Mammary microvascular endothelial cell (primary cell): ENCODE results near the gene ACO2. TPM values are rescaled to one million over a fixed set of nuclear protein-coding genes. Genes with fewer than 3 reads are reported as not detected.

Experiments used
- total RNA-seq: library from RNA; depleted of rRNA; stranded (reverse); fragments of >200 nt; gene quantifications from 2 replicates; pipeline ENCODE4 v1.2.3, GENCODE V29; 2015

ACO2 gene
- 83.7 and 94.3 TPM in 2 replicates for total RNA-seq

DNA sequence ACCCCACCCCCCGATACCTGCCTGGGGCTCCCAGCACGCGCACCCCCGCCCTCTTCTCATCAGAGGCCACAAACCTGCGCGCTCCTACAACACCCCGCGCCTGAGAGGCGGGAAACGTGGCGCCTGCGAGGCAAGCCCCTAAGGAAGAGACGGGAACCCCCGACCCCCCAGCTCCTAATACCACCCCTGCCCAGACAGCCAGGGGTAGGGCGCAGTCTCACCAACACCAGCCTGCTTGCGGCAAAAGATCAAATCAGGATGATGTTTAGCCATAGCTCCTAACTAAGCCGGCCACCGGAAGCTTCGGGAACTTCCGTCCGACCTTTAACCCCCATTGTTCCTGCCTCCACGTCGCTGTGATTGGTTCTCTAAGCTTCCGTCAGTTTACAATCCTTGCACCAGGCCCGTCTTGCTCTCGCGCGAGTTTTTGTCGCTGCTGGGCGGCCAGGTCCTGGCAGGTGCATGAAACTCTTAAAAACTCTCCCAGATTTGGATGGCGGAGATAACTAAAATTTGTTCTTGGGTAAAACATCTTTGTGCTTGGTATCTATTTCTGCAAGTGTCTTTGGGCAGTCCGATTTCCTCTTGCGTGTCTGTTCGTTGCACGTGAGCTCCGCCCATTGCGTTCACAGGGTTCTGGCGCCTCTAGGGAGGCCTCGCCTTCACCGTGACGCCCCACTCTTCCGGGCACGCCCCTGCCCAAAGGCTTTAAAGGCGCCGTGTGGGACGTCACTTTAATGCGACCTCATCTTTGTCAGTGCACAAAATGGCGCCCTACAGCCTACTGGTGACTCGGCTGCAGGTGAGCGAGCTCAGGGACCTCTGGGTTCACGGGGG is at the start of gene ACO2, which contains the start of gene PHF5A:
Gene ACO2 (plus strand): TSS at position 737 of the 837 bp plus-strand sequence. CDS start 30 bp downstream, at position 767.
Gene PHF5A (minus strand): TSS at position 312 of the 837 bp plus-strand sequence. CDS start 39 bp downstream, at position 273.

DNA sequence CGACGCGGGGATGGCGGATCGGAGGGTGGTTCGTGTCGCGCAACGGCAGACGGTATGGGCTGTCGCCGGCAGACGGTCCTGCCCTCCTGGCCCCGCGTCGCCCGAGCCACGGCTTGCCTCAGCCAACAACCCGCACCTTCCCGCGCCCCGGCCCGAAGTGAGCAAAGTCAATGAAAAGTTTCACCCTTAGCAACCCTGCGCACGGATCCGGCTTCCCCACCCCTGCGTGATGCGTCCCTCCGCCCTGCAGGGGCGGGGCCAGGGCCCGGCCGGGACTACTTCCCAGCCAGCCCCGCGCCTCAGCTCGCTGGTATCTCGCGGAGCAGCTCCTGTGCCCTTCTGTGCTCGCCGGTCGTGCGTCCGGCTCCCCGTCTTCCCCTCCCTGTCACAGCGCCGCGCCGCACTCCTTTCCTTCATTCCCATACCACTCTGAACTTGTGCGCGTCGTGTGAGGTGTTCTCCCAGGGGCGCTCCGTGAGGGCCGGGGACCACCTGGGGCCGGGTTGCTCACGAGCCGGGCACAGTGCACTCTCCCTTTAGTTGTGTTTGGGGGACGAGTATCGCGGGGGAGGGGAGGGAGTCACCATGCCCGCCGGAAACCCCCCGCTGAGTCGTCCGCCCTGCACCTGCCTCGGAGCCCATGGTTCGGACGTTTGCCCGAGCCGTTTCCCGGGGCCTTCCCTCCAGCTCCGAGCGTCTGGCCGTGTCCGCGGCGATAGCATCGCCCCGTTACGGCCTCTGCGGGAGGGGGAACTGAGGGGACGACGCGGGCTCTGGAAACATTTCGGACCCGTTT is 22.1 kb upstream of the ACO2 start, which contains the start of gene TOB2:
Gene TOB2 (minus strand): TSS at position 163 of the 796 bp plus-strand sequence. CDS start 9,456 bp downstream, outside the sequence.

DNA sequence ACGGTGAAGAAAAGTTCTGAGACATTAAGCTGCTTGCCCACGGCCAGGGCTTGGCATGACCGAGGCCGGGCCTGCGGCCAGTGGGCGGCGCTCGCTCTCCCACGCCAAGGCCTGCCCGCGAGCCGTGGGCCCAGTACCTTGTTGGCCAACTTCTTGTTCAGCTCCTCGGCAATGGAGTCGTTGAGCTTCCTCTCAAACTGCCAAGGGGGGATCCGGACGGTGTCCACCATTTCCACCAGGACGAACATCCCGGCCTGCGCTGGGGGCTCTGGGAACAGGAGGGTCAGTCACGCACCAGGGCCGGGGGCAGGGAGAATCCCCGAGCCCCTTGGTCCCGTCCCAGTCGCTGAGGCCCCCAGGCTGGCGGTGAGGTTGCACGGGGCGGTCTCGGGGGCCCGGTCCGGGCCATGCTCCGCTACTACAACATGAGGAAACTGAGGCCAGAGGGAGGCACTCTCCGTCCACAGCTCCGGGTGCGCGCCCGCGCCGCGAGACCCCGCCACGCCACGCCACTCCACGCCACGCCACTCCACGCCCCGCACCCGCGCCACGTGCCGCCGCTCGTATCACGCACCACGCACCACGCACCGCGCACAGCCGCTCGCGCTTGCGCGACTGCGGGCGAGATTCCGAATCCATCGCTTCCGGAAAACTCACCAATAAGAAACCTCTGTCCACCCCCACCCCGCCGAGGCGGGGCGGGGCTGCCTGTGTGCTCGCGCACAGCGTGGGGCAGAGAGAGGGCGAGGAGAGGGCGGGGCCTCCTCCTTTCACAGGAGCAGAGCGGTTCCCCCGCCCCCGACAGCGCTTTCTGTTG is 75.1 kb downstream of the ACO2 start, which contains the start of gene POLR3H:
Gene POLR3H (minus strand): TSS at position 617 of the 817 bp plus-strand sequence. CDS start 369 bp downstream, at position 248.

Other genes with a start within 250 kb of the ACO2 start
- 3.1 and 3.8 TPM in 2 replicates for gene CHADL, start 228.2 kb upstream of the ACO2 start, total RNA-seq
- 225 and 231 TPM in 2 replicates for gene RANGAP1, start 182.9 kb upstream of the ACO2 start, total RNA-seq
- gene ZC3H7B, start 167.6 kb upstream of the ACO2 start, total RNA-seq, result 92.6 and 102 TPM in 2 replicates
- gene TEF, start 87.2 kb upstream of the ACO2 start, total RNA-seq, result 1.9 and 2.1 TPM in 2 replicates
- 24.4 and 28.9 TPM in 2 replicates for gene TOB2, start 22.3 kb upstream of the ACO2 start, total RNA-seq
- 60.4 and 77.1 TPM in 2 replicates for gene PHF5A, start 425 bp upstream of the ACO2 start, total RNA-seq
- 14.8 and 14.9 TPM in 2 replicates for gene POLR3H, start 75.4 kb downstream of the ACO2 start, total RNA-seq
- not detected in 2 replicates for gene CSDC2, start 91.9 kb downstream of the ACO2 start, total RNA-seq
- 7.3 and 9.8 TPM in 2 replicates for gene PMM1, start 120.7 kb downstream of the ACO2 start, total RNA-seq
- 49.4 and 53.1 TPM in 2 replicates for gene DESI1, start 151.9 kb downstream of the ACO2 start, total RNA-seq
- 431 and 469 TPM in 2 replicates for gene XRCC6, start 152.2 kb downstream of the ACO2 start, total RNA-seq
- 161 and 168 TPM in 2 replicates for gene SNU13, start 219.8 kb downstream of the ACO2 start, total RNA-seq
- 0.54 and 2.2 TPM in 2 replicates for gene MEI1, start 230.4 kb downstream of the ACO2 start, total RNA-seq